NAMALWA (cell line): Measurements from ENCODE around the gene PSMC3IP.
A peak's percentile ranks its signal among the peaks of the same experiment; 100 is the strongest.
"Not testable (repeated sequence)": the region's sequence is repeated elsewhere in the genome, so short reads cannot be mapped to it uniquely, and the experiment has no call there.

Experiments used
- DNase-seq: peaks from one replicate; pipeline ENCODE4 v3.0.0-alpha.2; 2015; ENCODE audit warnings: low spot score

Gene PSMC3IP

GRCh38 chr17:42561897-42562387 lies 15.6 kb downstream of the PSMC3IP start, which contains the start of gene COASY:
COASY (plus strand) TSS chr17:42562148; CDS start chr17:42562623, 475 bp downstream.
- DNase-seq: peak; percentile 96

- no peak for DNase-seq
Measured at GRCh38 chr17:42560246-42560645, 17.3 kb downstream of the PSMC3IP start.

GRCh38 chr17:42559075-42559474 lies 18.5 kb downstream of the PSMC3IP start:
- no peak for DNase-seq

- not testable (repeated sequence) for DNase-seq
Measured at GRCh38 chr17:42555961-42556617, 21.4 kb downstream of the PSMC3IP start.

GRCh38 chr17:42555122-42555622 lies 22.4 kb downstream of the PSMC3IP start:
- DNase-seq: no peak

- DNase-seq: peak; percentile 91
Measured at GRCh38 chr17:42554250-42555121, 23.0 kb downstream of the PSMC3IP start.

GRCh38 chr17:42553866-42554249 lies 23.7 kb downstream of the PSMC3IP start:
- DNase-seq: no peak

- DNase-seq: no peak
Measured at GRCh38 chr17:42553161-42553818, 24.2 kb downstream of the PSMC3IP start.

GRCh38 chr17:42552736-42553135 lies 24.8 kb downstream of the PSMC3IP start, which contains the start of gene HSD17B1:
HSD17B1 (plus strand) TSS chr17:42552923; CDS start chr17:42552934, 11 bp downstream.
- not testable (repeated sequence) for DNase-seq

- no peak for DNase-seq
Measured at GRCh38 chr17:42548993-42549755, 28.4 kb downstream of the PSMC3IP start.

GRCh38 chr17:42548070-42548837 lies 29.3 kb downstream of the PSMC3IP start:
- peak; percentile 52 for DNase-seq

- no peak for DNase-seq
Measured at GRCh38 chr17:42547698-42548069, 29.8 kb downstream of the PSMC3IP start.

GRCh38 chr17:42547001-42547461 lies 30.5 kb downstream of the PSMC3IP start:
- DNase-seq: no peak

GRCh38 chr17:42545755-42546505 lies 31.6 kb downstream of the PSMC3IP start:
- not testable (repeated sequence) for DNase-seq

- DNase-seq: no peak
Measured at GRCh38 chr17:42544874-42545283, 32.6 kb downstream of the PSMC3IP start.

- DNase-seq: no peak
Measured at GRCh38 chr17:42543190-42544079, 34.1 kb downstream of the PSMC3IP start.

- no peak for DNase-seq
Measured at GRCh38 chr17:42541041-42541833, 36.3 kb downstream of the PSMC3IP start.

- DNase-seq: not testable (repeated sequence)
Measured at GRCh38 chr17:42540558-42540957, 37.0 kb downstream of the PSMC3IP start.
